Left ventricle myocardium inferior (tissue), 1 donor: Measurements from ENCODE around the gene AGTPBP1. TPM values are rescaled to one million over a fixed set of nuclear protein-coding genes. Genes with fewer than 3 reads are reported as not detected.

Source experiments
- DNase-seq: peaks from one replicate; pipeline ENCODE4 v3.0.0-alpha.2; 2020
- H3K27ac ChIP-seq: fragments of 200-600 bp; replicated peaks from 2 replicates; pipeline ENCODE4 v1.8.0; 2021
- H3K27me3 ChIP-seq: fragments of 200-600 bp; 2 replicates; pipeline ENCODE4 v1.8.0; 2021; ENCODE audit warnings: low read depth
- H3K36me3 ChIP-seq: fragments of 200-600 bp; 2 replicates; pipeline ENCODE4 v1.8.0; 2021
- H3K4me1 ChIP-seq: fragments of 200-600 bp; 2 replicates; pipeline ENCODE4 v1.8.0; 2021
- H3K4me3 ChIP-seq: fragments of 200-600 bp; 2 replicates; pipeline ENCODE4 v1.8.0; 2021; ENCODE audit warnings: mild to moderate bottlenecking, moderate library complexity
- H3K9me3 ChIP-seq: fragments of 200-600 bp; replicated peaks from 2 replicates; pipeline ENCODE4 v1.8.0; 2021
- intact Hi-C: fragments of 100-400 bp; cut with micrococcal nuclease; formaldehyde crosslinking; loops from one replicate; pipeline ENCODE4 v1.11.0; 2022
- total RNA-seq: library from RNA; stranded (reverse); fragmentation: NEBNext Ultra II Directional; extraction: Animal tissue kit (Norgen Biotek cat#: 25700); gene quantifications from one replicate; pipeline ENCODE4 v1.2.1, GENCODE V29; 2021
- TF ChIP-seq, protein P1 (sequence below): fragments of 200-600 bp; IDR thresholded peaks from 2 replicates; pipeline ENCODE4 v1.8.0; 2021; ENCODE audit warnings: antibody characterized with exemption, mild to moderate bottlenecking, borderline replicate concordance
- donor health status: DM: no; HTN: yes; CAD: no; lungs with severe emphysema.

AGTPBP1 gene
- total RNA-seq, 1 donor from 2014 or later = 52.5 TPM

DNA sequence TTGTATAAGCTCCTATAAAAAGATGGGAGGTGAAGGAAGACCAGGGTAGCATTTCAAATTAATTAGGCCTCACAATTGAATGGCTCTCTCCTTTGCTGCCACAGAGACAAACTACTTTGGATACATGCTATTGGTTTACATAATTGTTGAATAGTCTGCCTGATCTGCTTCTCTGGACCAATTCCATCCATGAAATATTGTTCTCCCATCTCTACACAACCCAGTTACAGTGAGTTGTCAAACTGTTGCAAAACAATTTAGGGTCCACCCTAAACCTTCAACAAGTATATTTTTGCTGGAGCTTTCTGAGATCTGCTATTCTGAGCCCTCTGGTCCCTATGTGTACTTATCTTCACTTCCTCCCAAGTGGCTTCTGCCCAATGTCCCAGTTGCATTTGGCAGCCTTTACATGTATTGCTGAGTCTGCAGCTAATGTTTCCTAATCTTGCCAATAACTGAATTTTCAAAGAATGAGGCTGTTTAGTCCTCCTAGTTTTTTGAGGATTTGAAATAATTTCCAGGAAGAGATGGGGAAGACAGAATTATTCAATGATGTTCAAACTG lies 38.9 kb downstream of the AGTPBP1 start:
- Histone ChIP-seq H3K27ac (no peak overlapping the region), H3K4me3 (no peak overlapping the region), H3K4me1 (peaks cover 19% of the 10 kb centered on the region), H3K27me3 (no peaks in the 10 kb centered on the region), H3K36me3 (no peaks in the 10 kb centered on the region), H3K9me3 (no peaks in the 10 kb centered on the region)
- intact Hi-C loops = loop anchor here (10.0 kb wide), 1 partner anchor 82 kb away; no protein-coding TSS in a partner anchor
- TF ChIP-seq, protein P1, sequence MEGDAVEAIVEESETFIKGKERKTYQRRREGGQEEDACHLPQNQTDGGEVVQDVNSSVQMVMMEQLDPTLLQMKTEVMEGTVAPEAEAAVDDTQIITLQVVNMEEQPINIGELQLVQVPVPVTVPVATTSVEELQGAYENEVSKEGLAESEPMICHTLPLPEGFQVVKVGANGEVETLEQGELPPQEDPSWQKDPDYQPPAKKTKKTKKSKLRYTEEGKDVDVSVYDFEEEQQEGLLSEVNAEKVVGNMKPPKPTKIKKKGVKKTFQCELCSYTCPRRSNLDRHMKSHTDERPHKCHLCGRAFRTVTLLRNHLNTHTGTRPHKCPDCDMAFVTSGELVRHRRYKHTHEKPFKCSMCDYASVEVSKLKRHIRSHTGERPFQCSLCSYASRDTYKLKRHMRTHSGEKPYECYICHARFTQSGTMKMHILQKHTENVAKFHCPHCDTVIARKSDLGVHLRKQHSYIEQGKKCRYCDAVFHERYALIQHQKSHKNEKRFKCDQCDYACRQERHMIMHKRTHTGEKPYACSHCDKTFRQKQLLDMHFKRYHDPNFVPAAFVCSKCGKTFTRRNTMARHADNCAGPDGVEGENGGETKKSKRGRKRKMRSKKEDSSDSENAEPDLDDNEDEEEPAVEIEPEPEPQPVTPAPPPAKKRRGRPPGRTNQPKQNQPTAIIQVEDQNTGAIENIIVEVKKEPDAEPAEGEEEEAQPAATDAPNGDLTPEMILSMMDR = no peak
- no peak for DNase-seq

DNA sequence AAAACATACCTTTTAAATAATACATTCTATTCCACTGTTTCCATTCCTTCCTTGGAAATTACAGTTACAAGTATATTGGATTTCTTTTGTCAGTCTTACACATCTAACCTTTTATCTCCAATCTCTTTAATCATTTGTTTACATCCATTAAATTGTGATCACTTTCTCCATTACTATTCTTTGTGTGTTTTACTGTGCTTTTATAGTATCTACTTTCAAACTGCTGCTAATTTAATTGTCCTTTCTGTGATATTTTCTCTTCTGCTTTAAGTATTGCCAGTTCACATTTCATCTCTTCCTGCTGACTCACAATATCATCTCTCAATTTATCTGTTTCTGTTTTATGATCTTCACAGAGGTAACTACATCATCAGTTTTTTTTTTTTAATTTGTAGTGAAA lies 39.6 kb downstream of the AGTPBP1 start:
- TF ChIP-seq, protein P1 = no peak
- Histone ChIP-seq H3K4me1 (peaks cover 19% of the 10 kb centered on the region), H3K27ac (no peak overlapping the region), H3K9me3 (no peaks in the 10 kb centered on the region), H3K4me3 (no peak overlapping the region), H3K36me3 (no peaks in the 10 kb centered on the region), H3K27me3 (no peaks in the 10 kb centered on the region)
- no peak for DNase-seq
- intact Hi-C loops = loop anchor here (10.0 kb wide), 1 partner anchor 83 kb away; no protein-coding TSS in a partner anchor

DNA sequence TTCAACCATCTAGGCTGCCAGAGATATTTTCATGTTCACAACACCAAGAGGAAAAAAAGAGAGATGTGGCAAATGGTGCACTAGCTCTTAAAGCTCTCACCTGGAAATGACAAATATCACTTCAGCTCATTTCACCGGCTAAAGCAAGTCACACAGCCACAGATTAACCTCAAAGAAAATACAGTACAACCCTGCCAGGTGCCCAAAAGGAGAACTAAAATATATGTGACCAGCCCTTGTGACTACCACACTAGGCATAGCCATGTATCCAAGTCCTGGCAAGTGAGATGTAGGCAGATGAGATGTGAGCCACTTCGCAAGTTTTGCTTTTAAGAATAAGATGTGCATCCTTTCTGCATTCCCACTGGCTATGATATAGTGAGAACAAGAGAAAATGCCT lies 41.4 kb downstream of the AGTPBP1 start:
- Histone ChIP-seq H3K4me3 (no peak overlapping the region), H3K36me3 (no peaks in the 10 kb centered on the region), H3K9me3 (no peaks in the 10 kb centered on the region), H3K4me1 (peaks cover 19% of the 10 kb centered on the region), H3K27ac (no peak overlapping the region), H3K27me3 (no peaks in the 10 kb centered on the region)
- TF ChIP-seq, protein P1 = no peak
- intact Hi-C loops = loop anchor here (10.0 kb wide), 1 partner anchor 84 kb away; no protein-coding TSS in a partner anchor
- no peak for DNase-seq

DNA sequence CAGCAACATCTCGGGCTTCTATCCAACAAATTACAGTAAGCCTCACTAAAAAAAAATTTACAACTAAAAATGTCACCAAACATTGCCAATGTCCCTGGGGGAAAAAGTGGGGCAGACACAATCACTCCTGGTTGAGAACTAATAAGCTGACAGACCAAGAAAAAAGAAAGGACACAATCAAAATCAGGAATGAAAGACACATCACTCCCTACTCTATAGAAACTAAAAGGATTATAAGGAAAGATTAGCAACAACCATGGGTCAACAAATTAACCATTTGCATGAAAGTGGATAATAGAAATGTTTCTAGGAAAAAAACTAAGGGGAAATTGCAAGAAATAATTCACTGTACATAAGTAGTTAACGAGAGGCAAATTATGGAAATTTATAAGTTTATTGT lies 53.4 kb downstream of the AGTPBP1 start:
- intact Hi-C loops = no loop called here
- TF ChIP-seq, protein P1 = no peak
- peaks cover 13% of the 10 kb centered on the region for H3K36me3 ChIP-seq
- H3K27me3 ChIP-seq = no peaks in the 10 kb centered on the region
- no peak overlapping the region for H3K4me3 ChIP-seq
- H3K27ac ChIP-seq = no peak overlapping the region
- no peak for DNase-seq
- no peaks in the 10 kb centered on the region for H3K9me3 ChIP-seq
- no peaks in the 10 kb centered on the region for H3K4me1 ChIP-seq

DNA sequence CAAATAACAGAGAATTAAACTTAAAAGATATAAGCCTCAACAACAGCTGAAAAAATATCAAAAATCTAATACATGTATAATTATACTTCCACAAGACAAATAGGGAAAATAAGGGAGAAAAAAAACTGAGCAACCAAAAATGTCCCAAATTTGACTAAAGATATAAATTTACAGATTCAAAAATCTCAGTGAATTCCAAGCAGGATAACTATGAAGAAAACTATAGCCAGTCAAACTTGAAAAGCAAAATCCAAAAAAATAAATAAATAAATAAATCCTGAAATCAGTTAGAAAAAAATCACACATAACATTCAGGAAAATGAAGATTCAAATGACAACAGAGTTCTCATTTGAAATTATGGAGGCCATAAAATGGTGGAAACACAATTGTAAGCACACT lies 56.7 kb downstream of the AGTPBP1 start:
- no peak overlapping the region for H3K27ac ChIP-seq
- no peaks in the 10 kb centered on the region for H3K27me3 ChIP-seq
- no peaks in the 10 kb centered on the region for H3K9me3 ChIP-seq
- intact Hi-C loops = no loop called here
- H3K4me1 ChIP-seq = no peaks in the 10 kb centered on the region
- no peak for DNase-seq
- no peak overlapping the region for H3K4me3 ChIP-seq
- peaks cover 3% of the 10 kb centered on the region for H3K36me3 ChIP-seq
- TF ChIP-seq, protein P1 = no peak
